GM18951 (cell line): ENCODE results near the gene FNDC10.

Experiments
- POLR2A ChIP-seq: IDR thresholded peaks from 4 replicates; pipeline ENCODE4 v1.6.1; 2011; ENCODE audit warnings: mild to moderate bottlenecking; ENCODE audit not compliant: insufficient read length, insufficient read depth; ENCODE audit errors: extremely low read depth
- in situ Hi-C: fragments of 300-500 bp; cut with MboI; formaldehyde crosslinking; loops from one replicate; pipeline ENCODE4 v1.12.0; 2022; ENCODE audit warnings: low sequenced_read_pairs, mixed read lengths, inconsistent platforms; ENCODE audit not compliant: unreplicated experiment

Gene FNDC10

GRCh38 chr1:1630965-1631781 is 31.2 kb upstream of the FNDC10 start:
- no peak for TF ChIP-seq POLR2A
- in situ Hi-C loops, result no loop called here

- peak; percentile 40 for TF ChIP-seq POLR2A
- in situ Hi-C loops, result no loop called here
These were observed 30.4 kb upstream of the FNDC10 start for GRCh38 chr1:1630191-1630964.

- TF ChIP-seq POLR2A, result no peak
- in situ Hi-C loops, result no loop called here
These were observed 29.7 kb upstream of the FNDC10 start for GRCh38 chr1:1629430-1630190.

GRCh38 chr1:1628754-1629429 is 29.0 kb upstream of the FNDC10 start:
- in situ Hi-C loops, result no loop called here
- no peak for TF ChIP-seq POLR2A

- TF ChIP-seq POLR2A, result no peak
- in situ Hi-C loops, result no loop called here
These were observed 28.2 kb upstream of the FNDC10 start for GRCh38 chr1:1627829-1628753.

GRCh38 chr1:1627261-1627828 is 27.4 kb upstream of the FNDC10 start:
- no peak for TF ChIP-seq POLR2A
- in situ Hi-C loops, result no loop called here

- TF ChIP-seq POLR2A, result no peak
- in situ Hi-C loops, result no loop called here
These were observed 26.5 kb upstream of the FNDC10 start for GRCh38 chr1:1626207-1627141.

- in situ Hi-C loops, result no loop called here
These were observed 25.9 kb upstream of the FNDC10 start for GRCh38 chr1:1625824-1626206.

GRCh38 chr1:1625404-1625775 is 25.5 kb upstream of the FNDC10 start:
- TF ChIP-seq POLR2A, result no peak
- in situ Hi-C loops, result no loop called here

More at GRCh38 chr1:1625824-1626206, 25.9 kb upstream of the FNDC10 start:
- TF ChIP-seq POLR2A, result no peak

GRCh38 chr1:1624443-1625403 is 24.8 kb upstream of the FNDC10 start:
- in situ Hi-C loops, result no loop called here
- TF ChIP-seq POLR2A, result no peak
